IMR-90 (cell line): ENCODE results near the gene DHX15. TPM values are rescaled to one million over a fixed set of nuclear protein-coding genes. Genes with fewer than 3 reads are reported as not detected.

Experiments used
- ATAC-seq: fragments of 200-7000 bp; cut with Tn5 transposase; 2 replicates; pipeline ENCODE4 v1.9.1; 2020; ENCODE audit warnings: low read depth, mild to moderate bottlenecking, moderate library complexity
- BruUV-seq: library from RNA; stranded (reverse); fragments of 400-500 nt; replicated peaks from 2 replicates; lab custom pipeline; 2021; lab: Mats Ljungman, UMichigan
- CTCF ChIA-PET: fragments of 300-600 bp; formaldehyde crosslinking; extraction: SDS; loops from one replicate; lab custom pipeline; 2021; ENCODE audit warnings: antibody characterized with exemption; lab: Yijun Ruan, JAX
- POLR2A ChIA-PET: fragments of 300-600 bp; sonication (Branson Sonifier 250); formaldehyde crosslinking; loops from one replicate; lab custom pipeline; 2022; ENCODE audit warnings: antibody characterized with exemption; ENCODE audit not compliant: unreplicated experiment; lab: Charles Lee
- DNase-seq: peaks from one replicate; pipeline ENCODE4 v3.0.0; 2013
- H2AFZ ChIP-seq: replicated peaks from 2 replicates; pipeline ENCODE3; 2013; ENCODE audit warnings: low read length, mild to moderate bottlenecking; ENCODE audit not compliant: poor library complexity
- H2AK5ac ChIP-seq: 2 replicates; pipeline ENCODE4 v1.6.1; 2013; ENCODE audit warnings: low read depth, low read length, inconsistent platforms
- H2AK9ac ChIP-seq: replicated peaks from 2 replicates; pipeline ENCODE3; 2013; ENCODE audit warnings: mild to moderate bottlenecking, low read depth, low read length, moderate library complexity; ENCODE audit not compliant: poor library complexity
- H2BK120ac ChIP-seq: 2 replicates; pipeline ENCODE4 v1.6.1; 2013; ENCODE audit warnings: low read depth, low read length, inconsistent platforms
- H2BK15ac ChIP-seq: 3 replicates; pipeline ENCODE4 v1.6.1; 2013; ENCODE audit warnings: low read depth, low read length, inconsistent platforms
- H2BK20ac ChIP-seq: 2 replicates; pipeline ENCODE4 v1.6.1; 2013; ENCODE audit warnings: low read depth, mild to moderate bottlenecking, inconsistent platforms, low read length, moderate library complexity
- H2BK5ac ChIP-seq: 2 replicates; pipeline ENCODE4 v1.6.1; 2013; ENCODE audit warnings: mild to moderate bottlenecking, low read depth, low read length, inconsistent platforms; ENCODE audit not compliant: poor library complexity, severe bottlenecking
- H3K14ac ChIP-seq: replicated peaks from 2 replicates; pipeline ENCODE4 v1.6.1; 2013; ENCODE audit warnings: low read depth, low read length, inconsistent platforms
- H3K18ac ChIP-seq: 2 replicates; pipeline ENCODE4 v1.6.1; 2013; ENCODE audit warnings: low read depth, low read length, control low read depth
- H3K23ac ChIP-seq: 2 replicates; pipeline ENCODE4 v1.6.1; 2013; ENCODE audit warnings: low read depth, low read length, inconsistent platforms
- H3K27ac ChIP-seq: 2 replicates; pipeline ENCODE4 v1.5.1; 2013; ENCODE audit warnings: mild to moderate bottlenecking, control low read depth, low read length; ENCODE audit not compliant: insufficient read depth
- H3K27me3 ChIP-seq: 2 replicates; pipeline ENCODE4 v1.6.1; 2013; ENCODE audit warnings: low read length; ENCODE audit not compliant: control insufficient read depth, insufficient read depth
- H3K36me3 ChIP-seq: 2 replicates; pipeline ENCODE4 v1.6.1; 2013; ENCODE audit warnings: low read length, mixed read lengths; ENCODE audit not compliant: control insufficient read depth, insufficient read depth
- H3K4ac ChIP-seq: 2 replicates; pipeline ENCODE4 v1.6.1; 2013; ENCODE audit warnings: low read depth, low read length, inconsistent platforms
- H3K4me1 ChIP-seq: 2 replicates; pipeline ENCODE4 v1.6.1; 2013; ENCODE audit warnings: low read length, mixed read lengths; ENCODE audit not compliant: control insufficient read depth, insufficient read depth
- H3K4me2 ChIP-seq: 2 replicates; pipeline ENCODE4 v1.6.1; 2013; ENCODE audit warnings: low read depth, mild to moderate bottlenecking, control low read depth, low read length, moderate library complexity
- H3K4me3 ChIP-seq: 2 replicates; pipeline ENCODE4 v1.5.1; 2013; ENCODE audit warnings: low read depth, mild to moderate bottlenecking, control low read depth, low read length, moderate library complexity; ENCODE audit not compliant: insufficient read depth
- H3K56ac ChIP-seq: 2 replicates; pipeline ENCODE4 v1.6.1; 2013; ENCODE audit warnings: low read length, inconsistent platforms; ENCODE audit not compliant: insufficient read depth; ENCODE audit errors: extremely low read depth
- H3K79me1 ChIP-seq, 2 experiments: 2 replicates each; pipeline ENCODE4 v1.6.1; 2013; ENCODE audit warnings: low read length in 2 of 2, inconsistent platforms in 1 of 2, low read depth in 1 of 2
- H3K9ac ChIP-seq: 2 replicates; pipeline ENCODE4 v1.6.1; 2013; ENCODE audit warnings: low read depth, low read length, control low read depth
- H3K9me1 ChIP-seq: 2 replicates; pipeline ENCODE4 v1.6.1; 2013; ENCODE audit warnings: low read length, inconsistent platforms; ENCODE audit not compliant: insufficient read depth
- H3K9me3 ChIP-seq: 2 replicates; pipeline ENCODE4 v1.6.1; 2013; ENCODE audit warnings: low read length; ENCODE audit not compliant: control insufficient read depth, insufficient read depth
- H4K20me1 ChIP-seq: 2 replicates; pipeline ENCODE4 v1.6.1; 2013; ENCODE audit warnings: low read length, inconsistent platforms; ENCODE audit not compliant: insufficient read depth
- H4K5ac ChIP-seq: 2 replicates; pipeline ENCODE4 v1.6.1; 2013; ENCODE audit warnings: mild to moderate bottlenecking, low read depth, low read length, control low read depth
- H4K8ac ChIP-seq, 2 experiments: 2 replicates each; pipeline ENCODE4 v1.6.1; 2013; ENCODE audit warnings: low read depth in 2 of 2, low read length in 2 of 2, control low read depth in 1 of 2, inconsistent platforms in 1 of 2
- H4K91ac ChIP-seq: 2 replicates; pipeline ENCODE4 v1.6.1; 2013; ENCODE audit warnings: low read depth, low read length, inconsistent platforms; ENCODE audit not compliant: insufficient read depth
- CHD1 ChIP-seq: IDR thresholded peaks from 2 replicates; pipeline ENCODE4 v1.6.1; 2012; ENCODE audit warnings: low read depth, low read length, improper control_type of control experiment
- MXI1 ChIP-seq: IDR thresholded peaks from 2 replicates; pipeline ENCODE4 v1.6.1; 2012; ENCODE audit warnings: low read depth, mild to moderate bottlenecking, low read length, moderate library complexity, borderline replicate concordance
- WGBS, 2 experiments: methylation state at CpG; one replicate each; pipeline versions ENCODE4 v1.1.5 to v1.1.7; 2013; ENCODE audit warnings: missing lambda C conversion rate in 2 of 2; ENCODE audit not compliant: insufficient read length in 1 of 2; ENCODE audit errors: extremely low coverage in 2 of 2; 5-methylcytosine and 5-hydroxymethylcytosine counted together
- dilution Hi-C: fragments of 300-500 bp; cut with HindIII; formaldehyde crosslinking; loops from one replicate; pipeline ENCODE4 v1.14.3; 2018; ENCODE audit warnings: low sequenced_read_pairs; ENCODE audit not compliant: unreplicated experiment
- in situ Hi-C: fragments of 300-500 bp; cut with MboI; formaldehyde crosslinking; loops from 3 replicates; pipeline ENCODE4 v1.14.3; 2019; ENCODE audit warnings: low sequenced_read_pairs, inconsistent platforms, mixed read lengths
- intact Hi-C: fragments of 100-400 bp; cut with micrococcal nuclease; formaldehyde crosslinking; loops from 2 replicates; pipeline ENCODE4 v1.10.0; 2022
- polyA plus RNA-seq, 3 experiments: library from polyadenylated mRNA; depleted of rRNA; stranded (reverse); fragments of >200 nt; gene quantifications; 2 replicates each; pipeline ENCODE4 v1.2.3, GENCODE V29; 2012; ENCODE audit warnings: low replicate concordance in 1 of 3
- total RNA-seq: library from RNA; depleted of rRNA; stranded (reverse); fragments of >200 nt; gene quantifications from 2 replicates; pipeline ENCODE4 v1.2.3, GENCODE V29; 2012

The DHX15 gene
- total and polyA plus RNA-seq, 2 of the 4 experiments (the other 2 are of a cell fraction), result 97.9 to 172 TPM

- Histone ChIP-seq H3K9ac (no peak overlapping the region), H3K4ac (no peak overlapping the region), H3K14ac (no peak overlapping the region), H3K4me2 (no peak overlapping the region), H2BK120ac (no peak overlapping the region), H3K9me1 (peaks cover 9% of the 10 kb centered on the region), H2BK15ac (no peak overlapping the region), H2AK9ac (no peak overlapping the region), H3K27ac (no peak overlapping the region), H3K4me3 (no peak overlapping the region), H4K91ac (no peak overlapping the region), H3K18ac (no peak overlapping the region), H4K5ac (no peak overlapping the region), H2AFZ (no peak overlapping the region), H3K36me3 (peaks cover 30% of the 10 kb centered on the region), H3K79me1 (peaks cover 8 to 41% of the 10 kb centered on the region in 2 experiments; a peak in 3 of 4 replicates), H3K9me3 (no peaks in the 10 kb centered on the region), H3K4me1 (peaks cover 5% of the 10 kb centered on the region), H2BK5ac (no peak overlapping the region), H3K23ac (no peak overlapping the region), H2BK20ac (no peak overlapping the region), H3K27me3 (no peaks in the 10 kb centered on the region), H4K8ac (no peak overlapping the region), H2AK5ac (no peak overlapping the region), H3K56ac (no peak overlapping the region), H4K20me1 (peaks cover 96% of the 10 kb centered on the region)
- ATAC-seq (no peak), DNase-seq (no peak)
- ChIA-PET POLR2A (no interaction called here), CTCF (no interaction called here)
- intact Hi-C loops (no loop called here), dilution Hi-C loops (no loop called here), in situ Hi-C loops (no loop called here)
- TF ChIP-seq CHD1 (no peak), MXI1 (no peak)
- no TSS peak for BruUV-seq
- 100% methylated on average over 1 to 9 of the region's 17 CpGs for WGBS, 2 experiments
Observed at GRCh38 chr4:24576276-24576675, 8.1 kb downstream of the DHX15 start.
